ENCODE measurements around the gene WDR55.
"Not testable (repeated sequence)": the region's sequence is repeated elsewhere in the genome, so short reads cannot be mapped to it uniquely, and the experiment has no call there.

Gene WDR55

GRCh38 chr5:140647042-140647419 is 17.7 kb upstream of the WDR55 start:
- DNase-seq (ENCODE audit: low read depth in 2 of 2), result no peak

DNA sequence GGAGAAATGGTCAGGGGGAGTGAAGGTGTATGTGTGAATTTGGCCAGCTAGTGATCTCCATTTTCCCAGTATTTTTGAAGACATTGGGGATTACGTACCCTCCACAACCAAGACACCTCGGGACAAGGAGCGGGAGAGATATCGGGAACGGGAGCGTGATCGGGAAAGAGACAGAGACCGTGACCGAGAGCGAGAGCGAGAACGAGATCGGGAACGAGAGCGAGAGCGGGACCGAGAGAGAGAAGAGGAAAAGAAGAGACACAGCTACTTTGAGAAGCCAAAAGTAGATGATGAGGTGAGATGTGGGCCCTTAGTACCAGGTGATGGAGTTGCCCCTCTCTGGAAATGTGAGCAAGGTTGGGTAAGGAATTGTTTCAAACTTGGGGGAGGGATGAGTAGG is 5.8 kb upstream of the WDR55 start:
- DNase-seq (ENCODE audit: low read depth in 2 of 2), result no peak

- not testable (repeated sequence) for DNase-seq (ENCODE audit: low read depth in 2 of 2)
Observed at GRCh38 chr5:140660371-140660770, 4.3 kb upstream of the WDR55 start.

- no peak for DNase-seq (ENCODE audit: low read depth in 2 of 2)
Observed at GRCh38 chr5:140664030-140664358, 710 bp upstream of the WDR55 start.

GRCh38 chr5:140671035-140671434 is 6.3 kb downstream of the WDR55 start:
- not testable (repeated sequence) for DNase-seq (ENCODE audit: low read depth in 2 of 2)

DNA sequence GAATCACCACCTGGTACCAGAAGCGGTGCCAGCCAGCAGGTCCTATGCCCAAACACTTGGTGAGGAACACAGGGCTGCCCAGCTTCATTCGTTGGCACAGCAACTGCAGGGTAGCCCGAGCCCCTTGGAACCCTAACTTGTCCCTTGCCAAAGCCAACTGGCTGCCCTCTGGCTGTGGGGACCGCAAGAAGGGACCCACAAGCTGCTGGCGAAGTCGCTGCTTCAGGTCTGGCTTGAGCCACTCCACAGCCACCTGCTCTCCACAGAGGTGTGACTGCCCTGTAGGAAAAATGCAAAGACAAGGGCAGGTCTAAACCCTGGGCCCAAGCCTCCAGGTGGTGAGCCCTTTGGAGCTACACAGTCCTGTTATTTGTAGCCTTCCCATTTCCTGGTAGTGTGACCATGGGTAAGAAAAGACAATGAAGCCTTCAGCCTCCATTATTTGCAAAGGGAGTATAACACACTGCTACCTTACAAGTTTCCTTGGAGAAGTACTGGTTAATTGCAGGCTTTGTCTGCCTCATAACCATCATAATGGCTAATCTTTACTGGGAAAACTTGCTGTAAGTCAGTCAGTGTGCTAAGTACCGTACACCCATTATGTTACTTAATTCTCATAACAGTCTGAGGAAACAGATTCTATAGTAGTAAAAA is 6.9 kb downstream of the WDR55 start:
- DNase-seq (ENCODE audit: low read depth in 2 of 2), result no peak

GRCh38 chr5:140672455-140673186 is 7.9 kb downstream of the WDR55 start:
- no peak for DNase-seq (ENCODE audit: low read depth in 2 of 2)

GRCh38 chr5:140673187-140673976 is 8.7 kb downstream of the WDR55 start, which contains the start of gene DND1:
Gene DND1 (minus strand): TSS chr5:140673576. CDS start chr5:140673542, 34 bp downstream.
- no peak for DNase-seq (ENCODE audit: low read depth in 2 of 2)

GRCh38 chr5:140674211-140674610 is 9.5 kb downstream of the WDR55 start:
- DNase-seq (ENCODE audit: low read depth in 2 of 2), result no peak

- no peak for DNase-seq (ENCODE audit: low read depth in 2 of 2)
Observed at GRCh38 chr5:140674629-140675028, 9.9 kb downstream of the WDR55 start.

DNA sequence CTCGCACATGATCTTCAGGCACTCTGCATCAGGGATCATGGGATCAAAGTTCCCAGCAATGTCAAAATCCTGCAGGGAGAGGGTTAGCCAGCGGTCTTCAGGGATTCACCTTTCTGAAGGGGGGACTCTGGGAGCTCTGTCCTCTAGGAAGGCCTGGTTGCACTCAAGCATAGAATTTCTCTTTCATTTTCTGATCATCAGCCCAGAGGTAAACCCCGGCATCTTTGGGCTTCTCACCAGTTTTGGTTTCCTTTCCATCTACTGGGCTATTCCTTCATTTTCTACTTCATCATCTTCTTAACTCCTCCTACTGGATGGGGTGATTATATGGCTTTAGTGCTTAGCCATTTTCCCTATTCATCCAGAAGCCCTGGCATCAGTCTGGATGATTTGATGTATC is 13.2 kb downstream of the WDR55 start:
- DNase-seq (ENCODE audit: low read depth in 2 of 2), result no peak

GRCh38 chr5:140678993-140679392 is 14.3 kb downstream of the WDR55 start:
- no peak for DNase-seq (ENCODE audit: low read depth in 2 of 2)

- no peak for DNase-seq (ENCODE audit: low read depth in 2 of 2)
Observed at GRCh38 chr5:140690376-140690932, 25.8 kb downstream of the WDR55 start.

DNA sequence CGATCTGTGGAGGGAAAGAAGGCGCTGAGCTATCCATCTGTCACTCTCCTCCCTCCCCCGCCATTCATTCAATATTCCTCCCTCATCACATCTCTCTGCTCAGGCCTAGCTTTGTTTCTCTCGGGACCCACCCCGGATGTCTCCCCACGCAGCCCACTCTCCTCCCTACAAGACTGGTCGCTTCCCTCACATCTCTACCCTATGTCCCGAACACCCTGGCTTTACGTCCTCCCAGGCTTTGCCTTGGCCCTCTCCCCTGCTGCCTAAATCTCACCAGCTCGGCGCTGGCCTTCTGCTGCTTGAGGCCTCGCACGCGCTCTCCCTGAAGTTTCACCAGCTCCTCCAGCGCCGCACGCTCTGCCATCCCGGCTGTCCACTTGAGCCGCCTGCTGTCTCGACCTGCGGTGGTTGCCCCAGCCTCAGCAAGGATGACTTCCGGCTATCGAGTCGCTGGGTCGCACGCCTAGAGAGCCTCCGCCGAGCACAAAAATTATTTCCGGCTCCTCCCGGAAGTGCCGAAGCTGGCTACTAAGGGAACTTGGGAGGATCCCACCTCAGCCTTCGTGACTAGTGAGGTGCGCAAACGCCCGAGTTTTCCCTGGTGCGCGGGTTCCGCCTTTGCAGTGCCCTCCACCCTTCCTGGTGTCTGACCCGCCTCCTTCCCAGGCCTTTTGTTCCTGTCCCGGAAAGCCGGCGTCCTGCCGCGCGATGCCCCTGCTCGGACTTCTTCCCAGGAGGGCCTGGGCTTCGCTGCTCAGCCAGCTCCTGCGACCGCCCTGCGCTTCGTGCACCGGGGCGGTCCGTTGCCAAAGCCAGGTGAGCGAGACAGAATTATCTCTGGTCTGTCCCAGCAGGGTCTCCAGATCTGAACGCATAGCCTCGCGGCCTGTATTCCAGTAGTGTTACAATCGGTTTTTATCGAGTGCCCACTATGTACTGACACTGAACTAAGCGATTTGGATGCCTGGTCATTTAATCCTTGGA is 26.5 kb downstream of the WDR55 start, which contains the start of the genes HARS1 and HARS2:
Gene HARS1, minus strand, starts transcription at position 430 of the 984 bp plus-strand sequence. Its CDS starts 66 bp downstream, at position 364.
Gene HARS2, plus strand, starts transcription at position 515 of the 984 bp plus-strand sequence. Its CDS starts 194 bp downstream, at position 709.
- peak; percentile 78 to 83 for DNase-seq (ENCODE audit: low read depth in 2 of 2)

DNA sequence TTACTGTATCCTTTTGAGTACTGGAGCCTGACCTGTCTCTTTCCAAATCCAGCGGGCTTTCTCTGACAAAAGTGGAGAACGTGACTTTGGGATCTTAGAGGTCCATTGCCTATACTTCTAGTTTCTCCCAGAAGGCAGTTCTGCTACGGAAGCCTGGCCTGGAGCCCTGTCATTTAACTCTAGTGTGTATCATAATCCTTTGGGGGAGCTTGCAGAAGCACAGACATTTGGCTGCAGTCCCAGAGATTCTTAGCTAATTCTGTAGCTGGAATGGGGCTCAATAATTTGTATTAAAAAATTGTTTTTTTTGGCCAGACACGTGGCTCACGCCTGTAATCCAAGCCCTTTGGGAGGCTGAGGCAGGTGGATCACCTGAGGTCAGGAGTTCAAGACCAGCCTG is 29.6 kb downstream of the WDR55 start:
- DNase-seq (ENCODE audit: low read depth in 2 of 2), result no peak

- DNase-seq (ENCODE audit: low read depth in 2 of 2), result no peak
Observed at GRCh38 chr5:140696891-140697492, 32.3 kb downstream of the WDR55 start.

DNA sequence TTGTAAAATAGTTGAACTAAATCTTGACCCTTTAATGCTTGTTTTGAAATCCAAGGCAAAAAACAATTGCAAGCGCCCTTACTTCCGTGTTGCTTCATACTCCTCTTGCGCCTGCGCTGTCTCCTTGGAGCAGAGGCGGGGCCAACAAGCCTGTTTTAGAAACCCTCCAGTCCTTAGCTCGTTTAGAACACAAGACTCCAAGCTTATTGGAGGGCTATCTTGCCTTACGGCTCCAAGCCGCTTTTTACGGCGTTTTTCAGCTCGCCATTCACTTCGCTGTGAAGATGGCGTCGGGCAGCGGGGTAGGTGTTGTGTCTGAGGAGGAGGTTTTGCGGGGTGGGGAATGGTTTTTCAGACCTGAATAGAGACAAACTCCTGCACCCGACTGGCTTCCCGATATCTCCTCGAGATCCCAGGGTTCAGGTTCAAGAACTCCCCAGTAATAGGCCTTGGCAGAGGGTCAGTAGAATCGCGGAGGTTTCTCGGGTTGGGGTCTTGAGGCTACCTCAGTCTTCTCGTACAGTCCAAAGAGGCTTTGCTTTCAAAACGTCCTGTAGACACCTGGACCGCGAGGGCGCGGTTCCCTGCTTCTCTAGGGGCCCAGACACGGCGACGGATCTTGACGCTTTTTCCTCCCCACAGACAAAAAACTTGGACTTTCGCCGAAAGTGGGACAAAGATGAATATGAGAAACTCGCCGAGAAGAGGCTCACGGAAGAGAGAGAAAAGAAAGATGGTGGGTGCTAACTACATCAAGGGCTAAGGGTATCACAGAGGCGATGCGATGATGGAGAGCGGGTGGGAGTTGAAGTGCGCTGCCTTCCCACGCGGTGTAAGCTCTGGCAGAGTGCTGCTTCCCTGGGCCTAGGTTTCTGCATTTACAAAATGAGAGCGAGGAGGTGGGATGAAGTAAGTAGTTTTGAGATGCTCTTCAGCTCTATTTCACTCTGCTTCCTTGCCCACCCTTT is 35.8 kb downstream of the WDR55 start, which contains the start of gene ZMAT2:
Gene ZMAT2, plus strand, starts transcription at position 271 of the 968 bp plus-strand sequence. Its CDS starts 14 bp downstream, at position 285.
- DNase-seq (ENCODE audit: low read depth in 2 of 2), result peak; percentile 79 to 89

DNA sequence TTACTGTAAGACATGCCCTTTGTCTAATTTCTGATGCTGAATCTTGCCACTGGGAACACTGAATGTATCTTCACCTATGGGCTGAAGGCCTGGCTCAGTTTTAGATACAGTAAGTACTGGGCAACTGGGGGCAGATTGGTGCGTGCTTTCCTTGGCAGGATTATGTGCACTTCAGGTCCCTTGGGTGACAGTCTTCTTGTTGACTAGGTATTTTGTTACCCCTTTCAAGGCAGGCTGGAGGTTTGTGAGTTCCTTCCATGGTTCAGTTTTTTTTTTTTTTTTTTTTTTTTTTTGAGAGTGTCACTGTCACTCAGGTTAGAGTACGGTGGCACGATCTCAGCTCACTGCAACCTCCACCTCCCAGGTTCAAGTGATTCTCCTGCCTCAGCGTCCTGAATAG is 43.1 kb downstream of the WDR55 start:
- no peak for DNase-seq (ENCODE audit: low read depth in 2 of 2)

DNA sequence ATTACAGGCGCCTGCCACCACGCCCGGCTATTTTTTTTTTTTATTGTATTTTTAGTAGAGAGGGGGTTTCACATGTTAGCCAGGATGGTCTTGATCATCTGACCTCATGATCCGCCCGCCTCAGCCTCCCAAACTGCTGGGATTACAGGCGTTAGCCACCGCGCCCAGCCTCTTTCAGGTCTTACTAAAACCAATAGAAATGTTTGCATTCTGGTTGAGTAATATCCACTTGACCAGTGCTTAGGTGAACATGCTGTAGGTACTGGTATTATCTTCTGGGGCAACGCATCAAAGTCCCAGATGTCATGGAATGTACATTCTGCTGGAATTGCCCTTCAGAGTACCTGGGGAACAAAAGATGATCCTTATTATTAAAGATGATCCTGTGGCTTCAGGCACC is 44.1 kb downstream of the WDR55 start:
- DNase-seq (ENCODE audit: low read depth in 2 of 2), result not testable (repeated sequence)
